Measurements from ENCODE around the gene DIP2C.

DNA sequence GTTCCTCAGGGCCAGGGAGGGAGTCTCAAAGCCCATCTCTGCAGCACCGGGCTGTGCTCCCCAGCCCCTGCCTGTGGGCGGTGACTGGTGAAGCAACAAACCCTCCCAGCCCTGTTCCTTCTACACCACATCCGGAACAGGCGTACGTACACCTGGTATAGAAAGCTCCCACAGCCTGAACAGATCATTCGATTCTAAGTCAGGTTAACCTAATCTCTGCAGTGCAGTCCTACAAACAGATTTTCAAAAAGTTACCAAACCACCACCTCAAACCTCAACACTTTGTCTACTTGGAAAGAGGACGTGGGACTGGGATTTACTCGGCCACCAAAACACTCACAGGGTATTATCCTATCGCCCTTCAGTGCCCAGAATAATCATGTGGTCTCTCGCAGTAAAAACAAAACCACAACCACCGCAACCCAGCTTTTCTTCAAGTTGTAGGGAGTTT lies 238.4 kb downstream of the DIP2C start:
- TF ChIP-seq, protein P1, sequence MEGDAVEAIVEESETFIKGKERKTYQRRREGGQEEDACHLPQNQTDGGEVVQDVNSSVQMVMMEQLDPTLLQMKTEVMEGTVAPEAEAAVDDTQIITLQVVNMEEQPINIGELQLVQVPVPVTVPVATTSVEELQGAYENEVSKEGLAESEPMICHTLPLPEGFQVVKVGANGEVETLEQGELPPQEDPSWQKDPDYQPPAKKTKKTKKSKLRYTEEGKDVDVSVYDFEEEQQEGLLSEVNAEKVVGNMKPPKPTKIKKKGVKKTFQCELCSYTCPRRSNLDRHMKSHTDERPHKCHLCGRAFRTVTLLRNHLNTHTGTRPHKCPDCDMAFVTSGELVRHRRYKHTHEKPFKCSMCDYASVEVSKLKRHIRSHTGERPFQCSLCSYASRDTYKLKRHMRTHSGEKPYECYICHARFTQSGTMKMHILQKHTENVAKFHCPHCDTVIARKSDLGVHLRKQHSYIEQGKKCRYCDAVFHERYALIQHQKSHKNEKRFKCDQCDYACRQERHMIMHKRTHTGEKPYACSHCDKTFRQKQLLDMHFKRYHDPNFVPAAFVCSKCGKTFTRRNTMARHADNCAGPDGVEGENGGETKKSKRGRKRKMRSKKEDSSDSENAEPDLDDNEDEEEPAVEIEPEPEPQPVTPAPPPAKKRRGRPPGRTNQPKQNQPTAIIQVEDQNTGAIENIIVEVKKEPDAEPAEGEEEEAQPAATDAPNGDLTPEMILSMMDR (IDR thresholded peaks at IDR 0.05), result no peak
- TF ChIP-seq POLR2A (IDR thresholded peaks at IDR 0.05), result no peak

Measured in testis (tissue), 2 donors.